ENCODE measurements around the gene DNAJB14. TPM values are rescaled to one million over a fixed set of nuclear protein-coding genes. Genes with fewer than 3 reads are reported as not detected.

DNAJB14 gene
- total and polyA plus RNA-seq, 2 experiments from 2014 or later = 25.1 to 52.6 TPM

- H3K4me2 ChIP-seq = peak overlapping the region; percentile 93
- H3K4me3 ChIP-seq = peak overlapping the region; percentile 4
- H3K27me3 ChIP-seq = no peaks in the 10 kb centered on the region
- H2AFZ ChIP-seq = no peak overlapping the region
- no peak for TF ChIP-seq EZH2phosphoT487 (IDR thresholded peaks at IDR 0.05; ENCODE audit: low read depth, severe bottlenecking, unreplicated experiment)
- no peak for TF ChIP-seq EZH2 (IDR thresholded peaks at IDR 0.05; ENCODE audit: borderline replicate concordance)
- no peak for TF ChIP-seq CTCF (IDR thresholded peaks at IDR 0.05; ENCODE audit: poor library complexity)
- no peak for DNase-seq (ENCODE audit: low spot score)
- peaks cover 6% of the 10 kb centered on the region for H4K20me1 ChIP-seq (ENCODE audit: insufficient read depth, poor library complexity, severe bottlenecking)
- H3K79me2 ChIP-seq = peaks cover 57% of the 10 kb centered on the region
- H3K27ac ChIP-seq = peak overlapping the region; percentile 99
- no peaks in the 10 kb centered on the region for H3K9me3 ChIP-seq (ENCODE audit: low read depth)
- H3K36me3 ChIP-seq (replicated peaks; ENCODE audit: insufficient read depth, low read depth) = no peaks in the 10 kb centered on the region
- WGBS (ENCODE audit: low lambda C conversion rate, missing lambda C conversion rate) = 77% methylated on average over 4 of the region's 4 CpGs
- H3K4me1 ChIP-seq (ENCODE audit: insufficient read depth) = peaks cover 37% of the 10 kb centered on the region
- H3K9me2 ChIP-seq (replicated peaks; ENCODE audit: insufficient read depth) = no peaks in the 10 kb centered on the region
Observed at GRCh38 chr4:99947608-99948007, 1.2 kb upstream of the DNAJB14 start.

GRCh38 chr4:99947190-99947578, 766 bp upstream of the DNAJB14 start:
- peaks cover 61% of the 10 kb centered on the region for H3K79me2 ChIP-seq
- DNase-seq (ENCODE audit: low spot score) = no peak
- H3K27ac ChIP-seq = peak overlapping the region; percentile 99
- H3K27me3 ChIP-seq = no peaks in the 10 kb centered on the region
- 14% methylated on average over 8 of the region's 8 CpGs for whole genome bisulfite sequencing (ENCODE audit: low lambda C conversion rate, missing lambda C conversion rate)
- peak overlapping the region; percentile 95 for H2AFZ ChIP-seq
- peak overlapping the region; percentile 75 for H3K4me3 ChIP-seq
- H4K20me1 ChIP-seq (ENCODE audit: insufficient read depth, poor library complexity, severe bottlenecking) = peaks cover 6% of the 10 kb centered on the region
- no peaks in the 10 kb centered on the region for H3K9me2 ChIP-seq (replicated peaks; ENCODE audit: insufficient read depth)
- TF ChIP-seq EZH2phosphoT487 (IDR thresholded peaks at IDR 0.05; ENCODE audit: low read depth, severe bottlenecking, unreplicated experiment) (no peak), EZH2 (IDR thresholded peaks at IDR 0.05; ENCODE audit: borderline replicate concordance) (no peak), CTCF (IDR thresholded peaks at IDR 0.05; ENCODE audit: poor library complexity) (no peak)
- no peaks in the 10 kb centered on the region for H3K9me3 ChIP-seq (ENCODE audit: low read depth)
- peak overlapping the region; percentile 93 for H3K4me2 ChIP-seq
- H3K36me3 ChIP-seq (replicated peaks; ENCODE audit: insufficient read depth, low read depth) = no peaks in the 10 kb centered on the region
- H3K4me1 ChIP-seq (ENCODE audit: insufficient read depth) = peaks cover 37% of the 10 kb centered on the region

GRCh38 chr4:99945718-99946355, 581 bp downstream of the DNAJB14 start:
- H3K27ac ChIP-seq = peak overlapping the region; percentile 99
- peak overlapping the region; percentile 75 for H3K4me3 ChIP-seq
- peaks cover 75% of the 10 kb centered on the region for H3K79me2 ChIP-seq
- no peaks in the 10 kb centered on the region for H3K9me3 ChIP-seq (ENCODE audit: low read depth)
- no peak for TF ChIP-seq CTCF (IDR thresholded peaks at IDR 0.05; ENCODE audit: poor library complexity)
- no peak for TF ChIP-seq EZH2 (IDR thresholded peaks at IDR 0.05; ENCODE audit: borderline replicate concordance)
- no peak for TF ChIP-seq EZH2phosphoT487 (IDR thresholded peaks at IDR 0.05; ENCODE audit: low read depth, severe bottlenecking, unreplicated experiment)
- DNase-seq (ENCODE audit: low spot score) = peak; percentile 58
- H3K27me3 ChIP-seq = no peaks in the 10 kb centered on the region
- no peaks in the 10 kb centered on the region for H3K36me3 ChIP-seq (replicated peaks; ENCODE audit: insufficient read depth, low read depth)
- peaks cover 7% of the 10 kb centered on the region for H4K20me1 ChIP-seq (ENCODE audit: insufficient read depth, poor library complexity, severe bottlenecking)
- H3K4me2 ChIP-seq = peak overlapping the region; percentile 93
- H3K4me1 ChIP-seq (ENCODE audit: insufficient read depth) = peaks cover 34% of the 10 kb centered on the region
- no peaks in the 10 kb centered on the region for H3K9me2 ChIP-seq (replicated peaks; ENCODE audit: insufficient read depth)
- H2AFZ ChIP-seq = peak overlapping the region; percentile 61
- WGBS (ENCODE audit: low lambda C conversion rate, missing lambda C conversion rate) = 4% methylated on average over 20 of the region's 25 CpGs

All from hepatocyte (in vitro differentiated cells).